ENCODE results near the gene OTUD7B.

- TF ChIP-seq EZH2 (IDR thresholded peaks at IDR 0.05; ENCODE audit: low read length, unreplicated experiment): no peak
- TF ChIP-seq, protein P1, sequence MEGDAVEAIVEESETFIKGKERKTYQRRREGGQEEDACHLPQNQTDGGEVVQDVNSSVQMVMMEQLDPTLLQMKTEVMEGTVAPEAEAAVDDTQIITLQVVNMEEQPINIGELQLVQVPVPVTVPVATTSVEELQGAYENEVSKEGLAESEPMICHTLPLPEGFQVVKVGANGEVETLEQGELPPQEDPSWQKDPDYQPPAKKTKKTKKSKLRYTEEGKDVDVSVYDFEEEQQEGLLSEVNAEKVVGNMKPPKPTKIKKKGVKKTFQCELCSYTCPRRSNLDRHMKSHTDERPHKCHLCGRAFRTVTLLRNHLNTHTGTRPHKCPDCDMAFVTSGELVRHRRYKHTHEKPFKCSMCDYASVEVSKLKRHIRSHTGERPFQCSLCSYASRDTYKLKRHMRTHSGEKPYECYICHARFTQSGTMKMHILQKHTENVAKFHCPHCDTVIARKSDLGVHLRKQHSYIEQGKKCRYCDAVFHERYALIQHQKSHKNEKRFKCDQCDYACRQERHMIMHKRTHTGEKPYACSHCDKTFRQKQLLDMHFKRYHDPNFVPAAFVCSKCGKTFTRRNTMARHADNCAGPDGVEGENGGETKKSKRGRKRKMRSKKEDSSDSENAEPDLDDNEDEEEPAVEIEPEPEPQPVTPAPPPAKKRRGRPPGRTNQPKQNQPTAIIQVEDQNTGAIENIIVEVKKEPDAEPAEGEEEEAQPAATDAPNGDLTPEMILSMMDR (conservative IDR thresholded peaks at IDR 0.05; ENCODE audit: low read depth, low read length): no peak
These were observed 110.9 kb downstream of the OTUD7B start, which contains the start of gene BOLA1 for GRCh38 chr1:149899460-149900284.

Data from PC-3 (cell line).